HEK293 (cell line): Measurements from ENCODE around the gene PHLDB1.

Experiments
- GLI2 ChIP-seq: fragments of 450-650 bp; formaldehyde crosslinking; IDR thresholded peaks from 2 replicates; pipeline ENCODE4; 2017; ENCODE audit warnings: missing biosample characterization, missing genetic modification characterization, low read depth, borderline replicate concordance
- GLIS1 ChIP-seq: fragments of 450-650 bp; formaldehyde crosslinking; IDR thresholded peaks from 2 replicates; pipeline ENCODE4 v1.5.1; 2016; ENCODE audit warnings: missing biosample characterization, missing genetic modification characterization
- KLF10 ChIP-seq: fragments of 450-650 bp; IDR thresholded peaks from 2 replicates; pipeline ENCODE4 v1.5.1; 2018; ENCODE audit warnings: missing biosample characterization, mild to moderate bottlenecking, missing genetic modification characterization
- SP2 ChIP-seq: fragments of 450-650 bp; formaldehyde crosslinking; IDR thresholded peaks from 2 replicates; pipeline ENCODE4 v1.5.1; 2016; ENCODE audit warnings: missing biosample characterization, missing genetic modification characterization
- ZBTB48 ChIP-seq: fragments of 450-650 bp; formaldehyde crosslinking; IDR thresholded peaks from 2 replicates; pipeline ENCODE4 v1.5.1; 2016; ENCODE audit warnings: missing biosample characterization, missing genetic modification characterization
- ZNF138 ChIP-seq: fragments of 450-650 bp; formaldehyde crosslinking; IDR thresholded peaks from 2 replicates; pipeline ENCODE4 v1.5.1; 2016; ENCODE audit warnings: missing biosample characterization, missing genetic modification characterization, borderline replicate concordance
- ZNF23 ChIP-seq: fragments of 450-650 bp; formaldehyde crosslinking; IDR thresholded peaks from 2 replicates; pipeline ENCODE4 v1.5.1; 2016; ENCODE audit warnings: missing biosample characterization, missing genetic modification characterization, borderline replicate concordance
- ZNF24 ChIP-seq: fragments of 450-650 bp; formaldehyde crosslinking; IDR thresholded peaks from 2 replicates; pipeline ENCODE4 v1.5.1; 2016; ENCODE audit warnings: missing biosample characterization, missing genetic modification characterization
- ZNF266 ChIP-seq: fragments of 450-650 bp; formaldehyde crosslinking; IDR thresholded peaks from 2 replicates; pipeline ENCODE4 v1.5.1; 2016; ENCODE audit warnings: missing biosample characterization, missing genetic modification characterization, low read depth
- ZNF311 ChIP-seq: fragments of 450-650 bp; formaldehyde crosslinking; IDR thresholded peaks from 2 replicates; pipeline ENCODE4 v1.5.1; 2017; ENCODE audit warnings: missing biosample characterization, missing genetic modification characterization, borderline replicate concordance
- ZNF341 ChIP-seq: fragments of 450-650 bp; formaldehyde crosslinking; IDR thresholded peaks from 2 replicates; pipeline ENCODE4; 2016; ENCODE audit warnings: low read depth, missing biosample characterization, missing genetic modification characterization
- ZNF416 ChIP-seq: fragments of 450-650 bp; formaldehyde crosslinking; IDR thresholded peaks from 2 replicates; pipeline ENCODE4 v1.5.1; 2016; ENCODE audit warnings: missing biosample characterization, missing genetic modification characterization
- ZNF510 ChIP-seq: fragments of 450-650 bp; formaldehyde crosslinking; IDR thresholded peaks from 2 replicates; pipeline ENCODE4 v1.5.1; 2018; ENCODE audit warnings: mild to moderate bottlenecking, missing genetic modification characterization, missing biosample characterization; ENCODE audit not compliant: insufficient replicate concordance
- ZNF596 ChIP-seq: fragments of 450-650 bp; IDR thresholded peaks from 2 replicates; pipeline ENCODE4 v1.5.0; 2018; ENCODE audit warnings: missing biosample characterization, mild to moderate bottlenecking, missing genetic modification characterization, moderate library complexity
- ZNF600 ChIP-seq: fragments of 450-650 bp; formaldehyde crosslinking; IDR thresholded peaks from 2 replicates; pipeline ENCODE4 v1.5.1; 2016; ENCODE audit warnings: missing biosample characterization, missing genetic modification characterization
- ZNF677 ChIP-seq: fragments of 450-650 bp; IDR thresholded peaks from 2 replicates; pipeline ENCODE4 v1.5.0; 2018; ENCODE audit warnings: missing biosample characterization, mild to moderate bottlenecking, missing genetic modification characterization, moderate library complexity
- ZNF707 ChIP-seq: fragments of 450-650 bp; formaldehyde crosslinking; IDR thresholded peaks from 2 replicates; pipeline ENCODE4 v1.5.1; 2016; ENCODE audit warnings: missing biosample characterization, missing genetic modification characterization
- ZNF747 ChIP-seq: fragments of 450-650 bp; formaldehyde crosslinking; IDR thresholded peaks from 2 replicates; pipeline ENCODE4 v1.5.1; 2016; ENCODE audit warnings: missing biosample characterization, missing genetic modification characterization
- ZNF843 ChIP-seq: fragments of 450-650 bp; formaldehyde crosslinking; IDR thresholded peaks from 2 replicates; pipeline ENCODE4 v1.5.1; 2016; ENCODE audit warnings: missing biosample characterization, missing genetic modification characterization
- TF ChIP-seq, protein P1 (sequence below): fragments of 450-650 bp; IDR thresholded peaks from 2 replicates; pipeline ENCODE4 v1.5.1; 2018; ENCODE audit warnings: missing biosample characterization, mild to moderate bottlenecking, missing genetic modification characterization
- TF ChIP-seq, protein P2 (sequence below): fragments of 450-650 bp; formaldehyde crosslinking; IDR thresholded peaks from 2 replicates; pipeline ENCODE4 v1.5.1; 2016; ENCODE audit warnings: missing biosample characterization, missing genetic modification characterization
- TF ChIP-seq, protein P3 (sequence below): fragments of 450-650 bp; formaldehyde crosslinking; IDR thresholded peaks from 2 replicates; pipeline ENCODE4 v1.5.1; 2016; ENCODE audit warnings: missing biosample characterization, missing genetic modification characterization
- TF ChIP-seq, protein P4 (sequence below): fragments of 450-650 bp; formaldehyde crosslinking; IDR thresholded peaks from 2 replicates; pipeline ENCODE4 v1.5.1; 2016; ENCODE audit warnings: missing biosample characterization, missing genetic modification characterization
- TF ChIP-seq, protein P5 (sequence below): fragments of 450-650 bp; formaldehyde crosslinking; IDR thresholded peaks from 2 replicates; pipeline ENCODE4 v1.5.1; 2016; ENCODE audit warnings: missing biosample characterization, missing genetic modification characterization, low read depth
- TF ChIP-seq, protein P6 (sequence below): sonication (generic); formaldehyde crosslinking; IDR thresholded peaks from 2 replicates; pipeline ENCODE4 v1.8.1; 2022; ENCODE audit warnings: mild to moderate bottlenecking, moderate library complexity, missing genetic modification reagents
- TF ChIP-seq, protein P7 (sequence below): fragments of 450-650 bp; formaldehyde crosslinking; IDR thresholded peaks from 2 replicates; pipeline ENCODE4 v1.5.1; 2016; ENCODE audit warnings: missing biosample characterization, missing genetic modification characterization
- TF ChIP-seq, protein P8 (sequence below): fragments of 450-650 bp; formaldehyde crosslinking; IDR thresholded peaks from 2 replicates; pipeline ENCODE4 v1.5.1; 2016; ENCODE audit warnings: missing biosample characterization, missing genetic modification characterization, borderline replicate concordance

PHLDB1 gene

DNA sequence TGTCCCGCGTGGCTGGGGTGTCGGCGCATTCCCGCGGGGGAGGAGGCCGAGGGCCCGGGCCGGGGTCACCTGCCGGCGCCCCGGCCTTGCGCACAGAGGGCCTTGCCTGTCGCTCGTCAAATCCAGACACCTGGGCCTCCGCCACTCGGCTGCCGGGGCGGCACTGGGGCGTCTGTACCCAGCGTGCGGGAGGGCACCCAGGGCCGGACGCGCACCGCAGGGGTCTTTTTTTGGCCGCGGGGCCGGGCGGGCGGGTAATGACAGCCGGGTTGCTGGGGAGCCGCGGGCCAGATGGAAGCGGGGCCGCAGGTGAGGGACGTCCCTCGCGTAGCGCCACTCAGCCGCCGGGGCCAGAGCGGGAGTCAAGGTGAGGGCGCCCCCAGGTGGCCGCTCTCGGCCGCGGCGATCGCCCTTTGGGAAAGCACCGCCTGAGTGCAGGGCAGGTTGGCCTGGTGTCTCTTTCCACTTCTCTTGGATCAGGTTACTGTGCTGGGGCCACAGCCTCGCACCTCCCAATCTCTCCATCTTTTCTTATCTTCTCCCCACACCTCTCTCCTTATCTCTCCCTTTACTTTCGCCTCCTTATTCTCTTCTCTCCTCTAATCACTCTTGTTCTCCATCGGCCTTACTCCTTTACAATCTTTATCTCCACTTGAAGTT lies 3.5 kb downstream of the PHLDB1 start (continued):
- TF ChIP-seq ZNF266 (no peak), ZNF707 (tag by site-specific recombination) (no peak), KLF10 (tag by site-specific recombination) (no peak), ZNF416 (no peak), ZBTB48 (tag by site-specific recombination) (no peak), SP2 (tag by site-specific recombination) (no peak), ZNF23 (tag by site-specific recombination) (no peak), ZNF341 (tag by site-specific recombination) (no peak), GLIS1 (tag by site-specific recombination) (peak; percentile 59), ZNF600 (tag by site-specific recombination) (peak; percentile 83), GLI2 (tag by site-specific recombination) (no peak), ZNF510 (tag by site-specific recombination) (no peak), ZNF677 (tag by site-specific recombination) (no peak), ZNF596 (no peak), ZNF24 (tag by site-specific recombination) (no peak), ZNF311 (no peak), ZNF138 (tag by site-specific recombination) (no peak), ZNF843 (no peak; the same call in 1 of the 2 replicates), ZNF747 (tag by site-specific recombination) (no peak)
- TF ChIP-seq, protein P1, sequence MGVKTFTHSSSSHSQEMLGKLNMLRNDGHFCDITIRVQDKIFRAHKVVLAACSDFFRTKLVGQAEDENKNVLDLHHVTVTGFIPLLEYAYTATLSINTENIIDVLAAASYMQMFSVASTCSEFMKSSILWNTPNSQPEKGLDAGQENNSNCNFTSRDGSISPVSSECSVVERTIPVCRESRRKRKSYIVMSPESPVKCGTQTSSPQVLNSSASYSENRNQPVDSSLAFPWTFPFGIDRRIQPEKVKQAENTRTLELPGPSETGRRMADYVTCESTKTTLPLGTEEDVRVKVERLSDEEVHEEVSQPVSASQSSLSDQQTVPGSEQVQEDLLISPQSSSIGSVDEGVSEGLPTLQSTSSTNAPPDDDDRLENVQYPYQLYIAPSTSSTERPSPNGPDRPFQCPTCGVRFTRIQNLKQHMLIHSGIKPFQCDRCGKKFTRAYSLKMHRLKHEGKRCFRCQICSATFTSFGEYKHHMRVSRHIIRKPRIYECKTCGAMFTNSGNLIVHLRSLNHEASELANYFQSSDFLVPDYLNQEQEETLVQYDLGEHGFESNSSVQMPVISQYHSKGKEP (tag by site-specific recombination) = no peak
- TF ChIP-seq, protein P2, sequence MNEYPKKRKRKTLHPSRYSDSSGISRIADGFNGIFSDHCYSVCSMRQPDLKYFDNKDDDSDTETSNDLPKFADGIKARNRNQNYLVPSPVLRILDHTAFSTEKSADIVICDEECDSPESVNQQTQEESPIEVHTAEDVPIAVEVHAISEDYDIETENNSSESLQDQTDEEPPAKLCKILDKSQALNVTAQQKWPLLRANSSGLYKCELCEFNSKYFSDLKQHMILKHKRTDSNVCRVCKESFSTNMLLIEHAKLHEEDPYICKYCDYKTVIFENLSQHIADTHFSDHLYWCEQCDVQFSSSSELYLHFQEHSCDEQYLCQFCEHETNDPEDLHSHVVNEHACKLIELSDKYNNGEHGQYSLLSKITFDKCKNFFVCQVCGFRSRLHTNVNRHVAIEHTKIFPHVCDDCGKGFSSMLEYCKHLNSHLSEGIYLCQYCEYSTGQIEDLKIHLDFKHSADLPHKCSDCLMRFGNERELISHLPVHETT = no peak
- TF ChIP-seq, protein P3, sequence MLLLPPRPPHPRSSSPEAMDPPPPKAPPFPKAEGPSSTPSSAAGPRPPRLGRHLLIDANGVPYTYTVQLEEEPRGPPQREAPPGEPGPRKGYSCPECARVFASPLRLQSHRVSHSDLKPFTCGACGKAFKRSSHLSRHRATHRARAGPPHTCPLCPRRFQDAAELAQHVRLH (tag by site-specific recombination) = no peak
- TF ChIP-seq, protein P4, sequence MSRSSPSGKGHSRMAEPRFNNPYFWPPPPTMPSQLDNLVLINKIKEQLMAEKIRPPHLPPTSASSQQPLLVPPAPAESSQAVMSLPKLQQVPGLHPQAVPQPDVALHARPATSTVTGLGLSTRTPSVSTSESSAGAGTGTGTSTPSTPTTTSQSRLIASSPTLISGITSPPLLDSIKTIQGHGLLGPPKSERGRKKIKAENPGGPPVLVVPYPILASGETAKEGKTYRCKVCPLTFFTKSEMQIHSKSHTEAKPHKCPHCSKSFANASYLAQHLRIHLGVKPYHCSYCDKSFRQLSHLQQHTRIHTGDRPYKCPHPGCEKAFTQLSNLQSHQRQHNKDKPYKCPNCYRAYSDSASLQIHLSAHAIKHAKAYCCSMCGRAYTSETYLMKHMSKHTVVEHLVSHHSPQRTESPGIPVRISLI (tag by site-specific recombination) = no peak
- TF ChIP-seq, protein P5, sequence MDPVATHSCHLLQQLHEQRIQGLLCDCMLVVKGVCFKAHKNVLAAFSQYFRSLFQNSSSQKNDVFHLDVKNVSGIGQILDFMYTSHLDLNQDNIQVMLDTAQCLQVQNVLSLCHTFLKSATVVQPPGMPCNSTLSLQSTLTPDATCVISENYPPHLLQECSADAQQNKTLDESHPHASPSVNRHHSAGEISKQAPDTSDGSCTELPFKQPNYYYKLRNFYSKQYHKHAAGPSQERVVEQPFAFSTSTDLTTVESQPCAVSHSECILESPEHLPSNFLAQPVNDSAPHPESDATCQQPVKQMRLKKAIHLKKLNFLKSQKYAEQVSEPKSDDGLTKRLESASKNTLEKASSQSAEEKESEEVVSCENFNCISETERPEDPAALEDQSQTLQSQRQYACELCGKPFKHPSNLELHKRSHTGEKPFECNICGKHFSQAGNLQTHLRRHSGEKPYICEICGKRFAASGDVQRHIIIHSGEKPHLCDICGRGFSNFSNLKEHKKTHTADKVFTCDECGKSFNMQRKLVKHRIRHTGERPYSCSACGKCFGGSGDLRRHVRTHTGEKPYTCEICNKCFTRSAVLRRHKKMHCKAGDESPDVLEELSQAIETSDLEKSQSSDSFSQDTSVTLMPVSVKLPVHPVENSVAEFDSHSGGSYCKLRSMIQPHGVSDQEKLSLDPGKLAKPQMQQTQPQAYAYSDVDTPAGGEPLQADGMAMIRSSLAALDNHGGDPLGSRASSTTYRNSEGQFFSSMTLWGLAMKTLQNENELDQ (tag by site-specific recombination) = no peak
- TF ChIP-seq, protein P6, sequence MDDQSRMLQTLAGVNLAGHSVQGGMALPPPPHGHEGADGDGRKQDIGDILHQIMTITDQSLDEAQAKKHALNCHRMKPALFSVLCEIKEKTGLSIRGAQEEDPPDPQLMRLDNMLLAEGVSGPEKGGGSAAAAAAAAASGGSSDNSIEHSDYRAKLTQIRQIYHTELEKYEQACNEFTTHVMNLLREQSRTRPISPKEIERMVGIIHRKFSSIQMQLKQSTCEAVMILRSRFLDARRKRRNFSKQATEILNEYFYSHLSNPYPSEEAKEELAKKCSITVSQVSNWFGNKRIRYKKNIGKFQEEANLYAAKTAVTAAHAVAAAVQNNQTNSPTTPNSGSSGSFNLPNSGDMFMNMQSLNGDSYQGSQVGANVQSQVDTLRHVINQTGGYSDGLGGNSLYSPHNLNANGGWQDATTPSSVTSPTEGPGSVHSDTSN (CRISPR knock-in tag) = no peak
- TF ChIP-seq, protein P7, sequence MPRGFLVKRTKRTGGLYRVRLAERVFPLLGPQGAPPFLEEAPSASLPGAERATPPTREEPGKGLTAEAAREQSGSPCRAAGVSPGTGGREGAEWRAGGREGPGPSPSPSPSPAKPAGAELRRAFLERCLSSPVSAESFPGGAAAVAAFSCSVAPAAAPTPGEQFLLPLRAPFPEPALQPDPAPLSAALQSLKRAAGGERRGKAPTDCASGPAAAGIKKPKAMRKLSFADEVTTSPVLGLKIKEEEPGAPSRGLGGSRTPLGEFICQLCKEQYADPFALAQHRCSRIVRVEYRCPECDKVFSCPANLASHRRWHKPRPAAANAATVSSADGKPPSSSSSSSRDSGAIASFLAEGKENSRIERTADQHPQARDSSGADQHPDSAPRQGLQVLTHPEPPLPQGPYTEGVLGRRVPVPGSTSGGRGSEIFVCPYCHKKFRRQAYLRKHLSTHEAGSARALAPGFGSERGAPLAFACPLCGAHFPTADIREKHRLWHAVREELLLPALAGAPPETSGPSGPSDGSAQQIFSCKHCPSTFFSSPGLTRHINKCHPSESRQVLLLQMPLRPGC (tag by site-specific recombination) = no peak
- TF ChIP-seq, protein P8, sequence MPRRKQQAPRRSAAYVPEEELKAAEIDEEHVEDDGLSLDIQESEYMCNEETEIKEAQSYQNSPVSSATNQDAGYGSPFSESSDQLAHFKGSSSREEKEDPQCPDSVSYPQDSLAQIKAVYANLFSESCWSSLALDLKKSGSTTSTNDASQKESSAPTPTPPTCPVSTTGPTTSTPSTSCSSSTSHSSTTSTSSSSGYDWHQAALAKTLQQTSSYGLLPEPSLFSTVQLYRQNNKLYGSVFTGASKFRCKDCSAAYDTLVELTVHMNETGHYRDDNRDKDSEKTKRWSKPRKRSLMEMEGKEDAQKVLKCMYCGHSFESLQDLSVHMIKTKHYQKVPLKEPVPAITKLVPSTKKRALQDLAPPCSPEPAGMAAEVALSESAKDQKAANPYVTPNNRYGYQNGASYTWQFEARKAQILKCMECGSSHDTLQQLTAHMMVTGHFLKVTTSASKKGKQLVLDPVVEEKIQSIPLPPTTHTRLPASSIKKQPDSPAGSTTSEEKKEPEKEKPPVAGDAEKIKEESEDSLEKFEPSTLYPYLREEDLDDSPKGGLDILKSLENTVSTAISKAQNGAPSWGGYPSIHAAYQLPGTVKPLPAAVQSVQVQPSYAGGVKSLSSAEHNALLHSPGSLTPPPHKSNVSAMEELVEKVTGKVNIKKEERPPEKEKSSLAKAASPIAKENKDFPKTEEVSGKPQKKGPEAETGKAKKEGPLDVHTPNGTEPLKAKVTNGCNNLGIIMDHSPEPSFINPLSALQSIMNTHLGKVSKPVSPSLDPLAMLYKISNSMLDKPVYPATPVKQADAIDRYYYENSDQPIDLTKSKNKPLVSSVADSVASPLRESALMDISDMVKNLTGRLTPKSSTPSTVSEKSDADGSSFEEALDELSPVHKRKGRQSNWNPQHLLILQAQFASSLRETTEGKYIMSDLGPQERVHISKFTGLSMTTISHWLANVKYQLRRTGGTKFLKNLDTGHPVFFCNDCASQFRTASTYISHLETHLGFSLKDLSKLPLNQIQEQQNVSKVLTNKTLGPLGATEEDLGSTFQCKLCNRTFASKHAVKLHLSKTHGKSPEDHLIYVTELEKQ (tag by site-specific recombination) = no peak
